HepG2 (cell line): ENCODE measurements around the gene INF2. TPM values are rescaled to one million over a fixed set of nuclear protein-coding genes. Genes with fewer than 3 reads are reported as not detected.

Source experiments
- ATAC-seq: fragments of 200-7000 bp; cut with Tn5 transposase; 3 replicates; pipeline ENCODE4 v1.9.1; 2020; ENCODE audit warnings: mild to moderate bottlenecking, moderate library complexity
- BruUV-seq: library from RNA; stranded (reverse); fragments of 400-500 nt; replicated peaks from 2 replicates; lab custom pipeline; 2021; lab: Mats Ljungman, UMichigan
- CTCF ChIA-PET: fragments of 300-600 bp; formaldehyde crosslinking; extraction: SDS; loops from one replicate; lab custom pipeline; 2021; ENCODE audit warnings: low total read pairs, inconsistent platforms, low intra/inter-chr PET ratio; lab: Yijun Ruan, JAX
- POLR2A ChIA-PET: fragments of 350-600 bp; sonication (Branson Sonifier 250); formaldehyde crosslinking; loops from one replicate; lab custom pipeline; 2020; ENCODE audit warnings: antibody characterized with exemption, inconsistent platforms; lab: Yijun Ruan, JAX
- DNase-seq: peaks from one replicate; pipeline ENCODE4 v3.0.0-alpha.2; 2015; ENCODE audit warnings: low spot score
- FAIRE-seq: peaks from 3 replicates; lab custom pipeline; 2011; peaks lifted over from hg19 to GRCh38; lab: Jason Lieb, UNC
- H2AFZ ChIP-seq: one replicate; pipeline ENCODE4 v1.6.1; 2011; ENCODE audit warnings: low read length, inconsistent platforms
- H3K27ac ChIP-seq: fragments of 300-600 bp; 3 replicates; pipeline ENCODE4 v1.8.0; 2011; ENCODE audit warnings: mixed run types, mild to moderate bottlenecking, mixed read lengths, low read length, inconsistent platforms; ENCODE audit not compliant: insufficient read depth; ENCODE audit errors: extremely low read length
- H3K27me3 ChIP-seq, 2 experiments: fragments of 200-600 bp in 1 of 2; 2 replicates in 1 of 2; 3 replicates in 1 of 2; pipeline versions ENCODE4 v1.6.0 to v1.8.0; 2011; ENCODE audit warnings: low read length in 2 of 2, mild to moderate bottlenecking in 2 of 2, moderate library complexity in 2 of 2, inconsistent platforms in 1 of 2; ENCODE audit not compliant: insufficient read depth in 2 of 2, control insufficient read depth in 1 of 2
- H3K36me3 ChIP-seq, 2 experiments: fragments of 200-600 bp in 1 of 2; replicated peaks in 1 of 2; 2 replicates in 1 of 2; 3 replicates in 1 of 2; pipeline versions ENCODE4 v1.5.1 to v1.8.0; 2011; ENCODE audit warnings: low read length in 2 of 2, inconsistent platforms in 1 of 2; ENCODE audit not compliant: insufficient read depth in 2 of 2, control insufficient read depth in 1 of 2
- H3K4me1 ChIP-seq: 2 replicates; pipeline ENCODE4 v1.5.1; 2012; ENCODE audit warnings: low read length, inconsistent platforms; ENCODE audit not compliant: insufficient read depth
- H3K4me2 ChIP-seq: 2 replicates; pipeline ENCODE4 v1.6.0; 2011; ENCODE audit warnings: low read depth, low read length, inconsistent platforms
- H3K4me3 ChIP-seq, 3 experiments: fragments of 200-600 bp in 1 of 3; sonication (generic), shearing (Covaris generic) in 1 of 3; replicated peaks in 1 of 3; 2 replicates each; pipeline ENCODE4 v1.5.1; 2011 to 2016; ENCODE audit warnings: low read length in 3 of 3, inconsistent platforms in 2 of 3, low read depth in 2 of 3, mild to moderate bottlenecking in 2 of 3, control low read depth in 1 of 3, mixed read lengths in 1 of 3; ENCODE audit not compliant: insufficient read depth in 1 of 3
- H3K79me2 ChIP-seq: one replicate; pipeline ENCODE4 v1.6.1; 2011; ENCODE audit warnings: low read length, inconsistent platforms; ENCODE audit not compliant: insufficient read depth
- H3K9ac ChIP-seq: 2 replicates; pipeline ENCODE4 v1.6.0; 2011; ENCODE audit warnings: mild to moderate bottlenecking, low read depth, low read length, inconsistent platforms; ENCODE audit not compliant: insufficient read depth
- H3K9me3 ChIP-seq: 2 replicates; pipeline ENCODE4 v1.5.1; 2012; ENCODE audit warnings: mild to moderate bottlenecking, low read length
- H4K20me1 ChIP-seq: 2 replicates; pipeline ENCODE4 v1.6.0; 2011; ENCODE audit warnings: inconsistent platforms, mild to moderate bottlenecking, low read length, moderate library complexity; ENCODE audit not compliant: insufficient read depth
- ARID2 ChIP-seq: sonication (generic); formaldehyde crosslinking; IDR thresholded peaks from 2 replicates; pipeline ENCODE4 v1.8.1; 2022; ENCODE audit warnings: mild to moderate bottlenecking, missing genetic modification reagents, borderline replicate concordance
- EP300 ChIP-seq, 3 experiments: sonication (generic) in 1 of 3; formaldehyde crosslinking in 1 of 3; IDR thresholded peaks; 2 replicates each; pipeline versions ENCODE4 v1.5.1 to v1.6.1; 2011 to 2020; ENCODE audit warnings: low read depth in 2 of 3, low read length in 2 of 3, borderline replicate concordance in 1 of 3, improper control_type of control experiment in 1 of 3, mild to moderate bottlenecking in 1 of 3, missing genetic modification reagents in 1 of 3, moderate library complexity in 1 of 3
- HNRNPL ChIP-seq: fragments of 200-400 bp; formaldehyde crosslinking; IDR thresholded peaks from 2 replicates; pipeline ENCODE4 v1.6.1; 2017; ENCODE audit warnings: mild to moderate bottlenecking, low read depth, low read length
- MIER3 ChIP-seq: IDR thresholded peaks from 2 replicates; pipeline ENCODE4 v1.6.1; 2016; ENCODE audit warnings: missing compliant biosample characterization, borderline replicate concordance
- NR2F6 ChIP-seq, 2 experiments: IDR thresholded peaks; 2 replicates each; pipeline ENCODE4 v1.6.1; 2016; ENCODE audit warnings: antibody characterized with exemption in 1 of 2, mild to moderate bottlenecking in 1 of 2
- PAWR ChIP-seq: sonication (generic); formaldehyde crosslinking; IDR thresholded peaks from 2 replicates; pipeline ENCODE4 v1.4.0; 2020; ENCODE audit warnings: missing genetic modification reagents, mild to moderate bottlenecking, borderline replicate concordance
- PITX1 ChIP-seq: sonication (generic); formaldehyde crosslinking; IDR thresholded peaks from 2 replicates; pipeline ENCODE4 v1.5.1; 2020; ENCODE audit warnings: mild to moderate bottlenecking, missing genetic modification reagents
- POGZ ChIP-seq: sonication (generic); formaldehyde crosslinking; IDR thresholded peaks from 2 replicates; pipeline ENCODE4 v1.4.0; 2020; ENCODE audit warnings: mild to moderate bottlenecking, missing genetic modification reagents
- SKI ChIP-seq: fragments of 450-650 bp; IDR thresholded peaks from one replicate; pipeline ENCODE4 v1.6.1; 2018; ENCODE audit warnings: mild to moderate bottlenecking; ENCODE audit not compliant: partially characterized antibody
- SUZ12 ChIP-seq: fragments of 150-350 bp; IDR thresholded peaks from 2 replicates; pipeline ENCODE4 v1.6.1; 2014; ENCODE audit warnings: low read depth, low read length
- XRCC5 ChIP-seq: fragments of 200-400 bp; formaldehyde crosslinking; optimal IDR thresholded peaks from 2 replicates; pipeline ENCODE3; 2017; ENCODE audit warnings: mild to moderate bottlenecking, low read length
- ZBTB37 ChIP-seq: sonication (generic); formaldehyde crosslinking; IDR thresholded peaks from 2 replicates; pipeline ENCODE4 v1.4.0; 2020; ENCODE audit warnings: mild to moderate bottlenecking, missing genetic modification reagents
- ZNF143 ChIP-seq: sonication (generic); formaldehyde crosslinking; IDR thresholded peaks from 2 replicates; pipeline ENCODE4 v1.4.0; 2020; ENCODE audit warnings: missing genetic modification reagents
- ZNF451 ChIP-seq: sonication (generic); formaldehyde crosslinking; IDR thresholded peaks from 2 replicates; pipeline ENCODE4 v1.5.0; 2020; ENCODE audit warnings: mild to moderate bottlenecking, missing genetic modification reagents
- ZNF704 ChIP-seq: sonication (generic); formaldehyde crosslinking; IDR thresholded peaks from 2 replicates; pipeline ENCODE4 v1.8.1; 2023; ENCODE audit warnings: mild to moderate bottlenecking, inconsistent platforms, moderate library complexity, missing genetic modification reagents, borderline replicate concordance
- WGBS: methylation state at CpG from one replicate; pipeline ENCODE4 v1.1.6; 2017; ENCODE audit warnings: low lambda C conversion rate; 5-methylcytosine and 5-hydroxymethylcytosine counted together
- in situ Hi-C: cut with HindIII; loops from 2 replicates; pipeline ENCODE4 v1.10.0; 2017; ENCODE audit warnings: low pct_unique_long_range_greater_than_20kb; ENCODE audit not compliant: extremely low pct_ligation_motif_present
- intact Hi-C: fragments of 100-400 bp; cut with micrococcal nuclease; formaldehyde crosslinking; loops from one replicate; pipeline ENCODE4 v1.10.0; 2022; ENCODE audit not compliant: unreplicated experiment
- polyA plus RNA-seq, 8 experiments: library from polyadenylated mRNA; depleted of rRNA in 3 of 8; stranded (reverse) in 7 of 8; unstranded in 1 of 8; fragments of >200 nt; fragmentation: Illumina TruSeq in 4 of 8; extraction: Trizol in 4 of 8; gene quantifications; 2 replicates each; pipeline versions ENCODE4 v1.2.1 to v1.2.3, GENCODE V29; 2011 to 2016; ENCODE audit warnings: low read depth in 4 of 8, missing spikeins in 1 of 8, mixed read lengths in 1 of 8; ENCODE audit not compliant: insufficient read depth in 1 of 8
- total RNA-seq, 5 experiments: library from RNA; depleted of rRNA; stranded (reverse); fragments of >200 nt; fragmentation: Illumina TruSeq; extraction: Trizol; gene quantifications; 2 replicates each; pipeline ENCODE4 v1.2.3, GENCODE V29; 2016; ENCODE audit warnings: low read depth in 1 of 5
- TF ChIP-seq, protein P1 (sequence below): sonication (generic); formaldehyde crosslinking; IDR thresholded peaks from 2 replicates; pipeline ENCODE4 v1.4.0; 2020; ENCODE audit warnings: missing genetic modification reagents, borderline replicate concordance
- TF ChIP-seq, protein P2 (sequence below): sonication (generic); IDR thresholded peaks from 2 replicates; pipeline ENCODE4 v1.6.1; 2016; ENCODE audit warnings: low read depth, borderline replicate concordance

The INF2 gene
- total and polyA plus RNA-seq, 2 of the 13 experiments (the other 11 are each of a cell fraction or from before 2014, with no cell fraction given): 16.4 to 26.4 TPM

DNA sequence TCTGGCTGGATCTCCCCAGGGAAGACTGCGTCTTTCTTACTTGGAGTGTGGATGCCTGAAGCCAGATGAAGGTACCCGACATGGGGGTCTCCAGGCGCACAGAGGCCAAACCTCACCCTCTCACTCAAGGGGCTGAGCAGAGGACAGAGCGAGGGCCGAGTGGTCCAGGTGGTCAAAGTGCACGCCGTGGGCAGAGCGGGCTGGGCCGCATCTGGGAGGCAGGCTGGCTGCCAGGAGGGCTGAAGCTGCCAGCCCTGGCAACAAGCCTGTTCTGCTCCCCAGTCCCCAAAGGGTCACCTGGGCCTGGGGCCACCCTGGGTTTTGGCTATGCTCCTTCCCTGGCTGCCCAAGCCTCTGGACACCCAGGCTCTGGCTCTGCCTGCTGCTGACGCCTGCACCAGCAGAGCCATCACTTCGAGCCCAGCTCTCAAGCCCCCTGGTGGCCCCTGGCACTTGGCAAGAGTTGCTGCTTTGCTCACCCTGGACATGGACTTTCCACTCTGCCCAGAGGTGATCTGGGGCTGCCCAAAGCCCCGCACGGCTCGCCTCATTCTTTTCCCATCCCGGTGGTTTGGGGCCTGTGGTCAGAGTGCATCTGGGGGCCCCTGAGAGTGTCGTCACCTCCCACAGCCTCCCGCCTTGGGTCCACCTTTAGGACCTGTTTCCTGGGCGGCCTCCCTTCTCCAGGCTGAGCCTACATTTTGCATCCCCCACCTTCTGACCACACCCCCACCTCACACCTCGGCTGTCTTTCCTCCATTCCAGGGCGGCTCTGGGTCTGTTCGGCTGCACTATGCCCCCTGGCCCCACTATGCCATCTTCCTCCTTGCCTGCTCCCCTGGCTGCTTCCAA is 37.4 kb downstream of the INF2 start:
- Histone ChIP-seq H3K4me2 (peak overlapping the region; percentile 96), H3K36me3 (no peaks in the 10 kb centered on the region), H2AFZ (no peak overlapping the region), H3K4me1 (peaks cover 69% of the 10 kb centered on the region), H4K20me1 (no peaks in the 10 kb centered on the region), H3K9me3 (no peaks in the 10 kb centered on the region), H3K27me3 (peaks cover 0 to 3% of the 10 kb centered on the region in 2 experiments; a peak in 1 of 5 replicates), H3K9ac (peak overlapping the region; percentile 34; the same call in 1 of the 2 replicates), H3K4me3 (peak overlapping the region in 1 of 3 experiments; percentile 90; a peak in 2 of 6 replicates), H3K27ac (peak overlapping the region; percentile 33), H3K79me2 (no peaks in the 10 kb centered on the region)
- in situ Hi-C loops: no loop called here
- intact Hi-C loops: loop anchor here (1.0 kb wide), 1 partner anchor 22 kb away; no protein-coding TSS in a partner anchor
- CTCF ChIA-PET: no interaction called here
- no TSS peak for BruUV-seq
- POLR2A ChIA-PET: interaction anchor here (0.7 to 3.3 kb wide), 7 partner anchors 9 to 138 kb away, joined by 3 to 18 read pairs (median 9); partner anchors contain the start of genes CEP170B and SIVA1
- DNase-seq (peak; percentile 74), ATAC-seq (peak; percentile 58), FAIRE-seq (no peak)
- 5% methylated on average over 9 of the region's 21 CpGs for WGBS
- peak; percentile 22; the same call in 1 of the 2 replicates for TF ChIP-seq ZNF143 (CRISPR knock-in tag)
- TF ChIP-seq, protein P1, sequence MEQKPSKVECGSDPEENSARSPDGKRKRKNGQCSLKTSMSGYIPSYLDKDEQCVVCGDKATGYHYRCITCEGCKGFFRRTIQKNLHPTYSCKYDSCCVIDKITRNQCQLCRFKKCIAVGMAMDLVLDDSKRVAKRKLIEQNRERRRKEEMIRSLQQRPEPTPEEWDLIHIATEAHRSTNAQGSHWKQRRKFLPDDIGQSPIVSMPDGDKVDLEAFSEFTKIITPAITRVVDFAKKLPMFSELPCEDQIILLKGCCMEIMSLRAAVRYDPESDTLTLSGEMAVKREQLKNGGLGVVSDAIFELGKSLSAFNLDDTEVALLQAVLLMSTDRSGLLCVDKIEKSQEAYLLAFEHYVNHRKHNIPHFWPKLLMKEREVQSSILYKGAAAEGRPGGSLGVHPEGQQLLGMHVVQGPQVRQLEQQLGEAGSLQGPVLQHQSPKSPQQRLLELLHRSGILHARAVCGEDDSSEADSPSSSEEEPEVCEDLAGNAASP (CRISPR knock-in tag): peak; percentile 87
- no peak for TF ChIP-seq ZNF704 (CRISPR knock-in tag)
- no peak for TF ChIP-seq SUZ12
- 0 out of 2 replicates have a peak, but pooled peaks have one; percentile 35 for TF ChIP-seq PITX1 (CRISPR knock-in tag)
- TF ChIP-seq ZBTB37 (CRISPR knock-in tag): peak; percentile 74; the same call in 1 of the 2 replicates
- peak; percentile 56 for TF ChIP-seq SKI
- 0 out of 2 replicates have a peak, but pooled peaks have one; percentile 36 for TF ChIP-seq PAWR
- TF ChIP-seq HNRNPL: peak; percentile 99
- TF ChIP-seq MIER3: peak; percentile 51; the same call in 1 of the 2 replicates
- no peak for TF ChIP-seq ZNF451 (CRISPR knock-in tag)
- no peak for TF ChIP-seq ARID2 (CRISPR knock-in tag)
- TF ChIP-seq, protein P2, sequence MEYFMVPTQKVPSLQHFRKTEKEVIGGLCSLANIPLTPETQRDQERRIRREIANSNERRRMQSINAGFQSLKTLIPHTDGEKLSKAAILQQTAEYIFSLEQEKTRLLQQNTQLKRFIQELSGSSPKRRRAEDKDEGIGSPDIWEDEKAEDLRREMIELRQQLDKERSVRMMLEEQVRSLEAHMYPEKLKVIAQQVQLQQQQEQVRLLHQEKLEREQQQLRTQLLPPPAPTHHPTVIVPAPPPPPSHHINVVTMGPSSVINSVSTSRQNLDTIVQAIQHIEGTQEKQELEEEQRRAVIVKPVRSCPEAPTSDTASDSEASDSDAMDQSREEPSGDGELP: peak; percentile 27; the same call in 1 of the 2 replicates
- TF ChIP-seq NR2F6 (IDR thresholded peaks at IDR 0.05): 0 out of 2 replicates have a peak, but pooled peaks have one; percentile 24
- TF ChIP-seq NR2F6 (CRISPR knock-in tag; IDR thresholded peaks at IDR 0.05): peak; percentile 54; the same call in 1 of the 2 replicates
- peak; percentile 60 for TF ChIP-seq XRCC5
- TF ChIP-seq POGZ: peak; percentile 30; the same call in 1 of the 2 replicates
- peak in 1 of 2 experiments; percentile 53; a peak in 2 of 4 replicates for TF ChIP-seq EP300 (IDR thresholded peaks at IDR 0.05; ENCODE audit: low read depth in 2 of 2, low read length in 2 of 2)
- TF ChIP-seq EP300 (CRISPR knock-in tag; IDR thresholded peaks at IDR 0.05; ENCODE audit: borderline replicate concordance): no peak
